Measurements from ENCODE around the gene PDE7B.

The PDE7B gene

GRCh38 chr6:136022224-136022874, 170.8 kb downstream of the PDE7B start:
- no peak for DNase-seq (ENCODE audit: low spot score)
- TF ChIP-seq, protein P1, sequence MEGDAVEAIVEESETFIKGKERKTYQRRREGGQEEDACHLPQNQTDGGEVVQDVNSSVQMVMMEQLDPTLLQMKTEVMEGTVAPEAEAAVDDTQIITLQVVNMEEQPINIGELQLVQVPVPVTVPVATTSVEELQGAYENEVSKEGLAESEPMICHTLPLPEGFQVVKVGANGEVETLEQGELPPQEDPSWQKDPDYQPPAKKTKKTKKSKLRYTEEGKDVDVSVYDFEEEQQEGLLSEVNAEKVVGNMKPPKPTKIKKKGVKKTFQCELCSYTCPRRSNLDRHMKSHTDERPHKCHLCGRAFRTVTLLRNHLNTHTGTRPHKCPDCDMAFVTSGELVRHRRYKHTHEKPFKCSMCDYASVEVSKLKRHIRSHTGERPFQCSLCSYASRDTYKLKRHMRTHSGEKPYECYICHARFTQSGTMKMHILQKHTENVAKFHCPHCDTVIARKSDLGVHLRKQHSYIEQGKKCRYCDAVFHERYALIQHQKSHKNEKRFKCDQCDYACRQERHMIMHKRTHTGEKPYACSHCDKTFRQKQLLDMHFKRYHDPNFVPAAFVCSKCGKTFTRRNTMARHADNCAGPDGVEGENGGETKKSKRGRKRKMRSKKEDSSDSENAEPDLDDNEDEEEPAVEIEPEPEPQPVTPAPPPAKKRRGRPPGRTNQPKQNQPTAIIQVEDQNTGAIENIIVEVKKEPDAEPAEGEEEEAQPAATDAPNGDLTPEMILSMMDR (IDR thresholded peaks at IDR 0.05; ENCODE audit: borderline replicate concordance, control extremely low read depth, extremely low read depth, insufficient read depth, missing control alignments) = no peak
- in situ Hi-C loops (cut with MboI; ENCODE audit: low sequenced_read_pairs, unreplicated experiment) = no loop called here

DNA sequence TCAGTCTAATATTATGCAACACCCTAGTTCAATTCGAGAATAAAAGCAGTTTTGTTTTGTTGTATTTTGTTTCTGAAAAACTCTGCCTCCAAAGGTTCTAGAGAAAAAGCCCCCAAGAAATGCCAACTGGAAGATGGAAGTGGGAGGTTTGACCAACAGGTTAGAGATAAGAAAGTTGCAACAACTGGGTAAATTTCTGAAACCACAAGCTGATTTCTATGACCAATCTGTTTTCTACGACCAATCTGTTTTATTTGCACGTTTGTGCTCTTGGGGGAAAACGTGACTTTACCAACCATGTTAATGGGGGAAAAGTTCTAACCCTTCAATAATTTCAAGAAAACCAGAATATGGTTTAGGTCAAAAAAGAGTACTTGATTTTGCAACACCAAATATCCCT, 173.2 kb downstream of the PDE7B start:
- DNase-seq (ENCODE audit: low spot score) = no peak
- TF ChIP-seq, protein P1 (IDR thresholded peaks at IDR 0.05; ENCODE audit: borderline replicate concordance, control extremely low read depth, extremely low read depth, insufficient read depth, missing control alignments) = no peak
- in situ Hi-C loops (cut with MboI; ENCODE audit: low sequenced_read_pairs, unreplicated experiment) = no loop called here

DNA sequence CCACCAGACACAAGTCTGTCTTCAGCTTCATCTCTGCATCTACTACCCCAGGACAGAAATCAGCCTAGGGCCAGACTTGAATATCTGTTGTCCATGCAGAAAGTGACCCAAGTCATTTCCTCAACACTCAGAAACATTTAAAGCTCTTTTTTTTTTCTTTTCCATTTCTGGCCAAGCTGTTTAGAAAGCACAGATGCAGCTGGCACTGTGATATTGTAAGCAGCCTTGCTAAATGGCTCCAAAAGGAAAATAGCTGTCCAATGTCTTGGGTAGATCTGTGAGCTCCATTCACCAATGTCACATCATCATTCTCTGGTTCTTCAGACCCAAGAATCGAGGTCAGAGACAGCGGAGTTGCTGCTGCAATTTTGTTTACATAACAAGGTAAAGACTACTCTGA, 174.2 kb downstream of the PDE7B start:
- no peak for DNase-seq (ENCODE audit: low spot score)
- TF ChIP-seq, protein P1 (IDR thresholded peaks at IDR 0.05; ENCODE audit: borderline replicate concordance, control extremely low read depth, extremely low read depth, insufficient read depth, missing control alignments) = no peak
- in situ Hi-C loops (cut with MboI; ENCODE audit: low sequenced_read_pairs, unreplicated experiment) = no loop called here

GRCh38 chr6:136030131-136030530, 178.6 kb downstream of the PDE7B start:
- in situ Hi-C loops (cut with MboI; ENCODE audit: low sequenced_read_pairs, unreplicated experiment) = no loop called here
- TF ChIP-seq, protein P1 (IDR thresholded peaks at IDR 0.05; ENCODE audit: borderline replicate concordance, control extremely low read depth, extremely low read depth, insufficient read depth, missing control alignments) = no peak
- no peak for DNase-seq (ENCODE audit: low spot score)

- peak; percentile 40 for DNase-seq (ENCODE audit: low spot score)
- in situ Hi-C loops (cut with MboI; ENCODE audit: low sequenced_read_pairs, unreplicated experiment) = no loop called here
- TF ChIP-seq, protein P1 (IDR thresholded peaks at IDR 0.05; ENCODE audit: borderline replicate concordance, control extremely low read depth, extremely low read depth, insufficient read depth, missing control alignments) = no peak
These were observed 180.5 kb downstream of the PDE7B start for GRCh38 chr6:136031982-136032381.

- DNase-seq (ENCODE audit: low spot score) = no peak
- in situ Hi-C loops (cut with MboI; ENCODE audit: low sequenced_read_pairs, unreplicated experiment) = no loop called here
- TF ChIP-seq, protein P1 (IDR thresholded peaks at IDR 0.05; ENCODE audit: borderline replicate concordance, control extremely low read depth, extremely low read depth, insufficient read depth, missing control alignments) = no peak
These were observed 181.9 kb downstream of the PDE7B start for GRCh38 chr6:136033416-136033815.

All from GM13976 (cell line).